ENCODE results near the gene ZBED5. TPM values are rescaled to one million over a fixed set of nuclear protein-coding genes. Genes with fewer than 3 reads are reported as not detected.
A peak's percentile ranks its signal among the peaks of the same experiment; 100 is the strongest.

Gene ZBED5
- total and polyA plus RNA-seq, 9 of the 15 experiments (the other 6 are each of a cell fraction or from before 2014, with no cell fraction given): 12.4 to 70.7 (median 26.8) TPM

- H3K27me3 ChIP-seq (ENCODE audit: control insufficient read depth in 2 of 2, insufficient read depth in 2 of 2, low read length in 2 of 2): no peaks in the 10 kb centered on the region
- ATAC-seq (peak; percentile 72), DNase-seq (ENCODE audit: extremely low read depth in 1 of 4, low spot score in 3 of 4) (peak in 1 of 4 experiments; percentile 30), FAIRE-seq (no peak)
- CTCF ChIA-PET (ENCODE audit: low intra/inter-chr PET ratio): no interaction called here
- BruUV-seq (replicated peaks): no TSS peak
- no peaks in the 10 kb centered on the region for H4K20me1 ChIP-seq (replicated peaks; ENCODE audit: control insufficient read depth, insufficient read depth, low read length)
- in situ Hi-C loops (cut with MboI) (no loop called here), intact Hi-C loops (cut with micrococcal nuclease) (no loop called here)
- no peaks in the 10 kb centered on the region for H3K9me1 ChIP-seq (ENCODE audit: control insufficient read depth, insufficient read depth, low read length)
- H2AFZ ChIP-seq (ENCODE audit: low read depth, low read length): peak overlapping the region; percentile 95
- H3K27ac ChIP-seq (ENCODE audit: extremely low read depth, low read depth, low read length): peak overlapping the region; percentile 3; the same call in 1 of the 3 replicates
- H3K79me2 ChIP-seq (ENCODE audit: control insufficient read depth, insufficient read depth, low read length): no peaks in the 10 kb centered on the region
- no peak overlapping the region for H3K4me3 ChIP-seq
- H3K4me2 ChIP-seq (ENCODE audit: insufficient read depth, low read length): peak overlapping the region; percentile 5; the same call in 1 of the 2 replicates
- no peaks in the 10 kb centered on the region for H3K9me3 ChIP-seq (replicated peaks; ENCODE audit: control insufficient read depth, insufficient read depth, low read depth, low read length)
- H3K36me3 ChIP-seq (ENCODE audit: control insufficient read depth, insufficient read depth, low read length): no peaks in the 10 kb centered on the region
- 0 out of 4 replicates have a peak overlapping the region, but pooled peaks of 1 of the 2 experiments have one; percentile 20 for H3K9ac ChIP-seq (ENCODE audit: insufficient read depth in 1 of 2, low read depth in 2 of 2, low read length in 2 of 2)
- peaks cover 0 to 26% of the 10 kb centered on the region in 2 experiments; a peak in 4 of 5 replicates for H3K4me1 ChIP-seq (replicated peaks in 1 of 2; ENCODE audit: control insufficient read depth in 2 of 2, insufficient read depth in 2 of 2, low read length in 2 of 2)
- WGBS (ENCODE audit: insufficient coverage, low coverage, missing lambda C conversion rate): 16% methylated on average over 3 of the region's 3 CpGs
- POLR2A ChIA-PET: interaction anchor here (2.2 kb wide), 1 partner anchor 16 kb away, joined by 15 read pairs; the partner anchor contains the start of gene EIF4G2
- TF ChIP-seq PHF8 (IDR thresholded peaks at IDR 0.05; ENCODE audit: borderline replicate concordance, low read length) (no peak), NCOR1 (IDR thresholded peaks at IDR 0.05) (no peak), ATF1 (CRISPR knock-in tag; IDR thresholded peaks at IDR 0.05) (no peak), ATF1 (tag; IDR thresholded peaks at IDR 0.05) (no peak), ZNF445 (CRISPR knock-in tag; IDR thresholded peaks at IDR 0.05; ENCODE audit: low read depth) (0 out of 2 replicates have a peak, but pooled peaks have one; percentile 33), ZBTB12 (CRISPR knock-in tag; IDR thresholded peaks at IDR 0.05) (no peak), STAT5B (CRISPR knock-in tag; IDR thresholded peaks at IDR 0.05) (no peak), ZBTB26 (CRISPR knock-in tag; IDR thresholded peaks at IDR 0.05) (peak; percentile 12; the same call in 1 of the 2 replicates)
- TF ChIP-seq, protein P1, sequence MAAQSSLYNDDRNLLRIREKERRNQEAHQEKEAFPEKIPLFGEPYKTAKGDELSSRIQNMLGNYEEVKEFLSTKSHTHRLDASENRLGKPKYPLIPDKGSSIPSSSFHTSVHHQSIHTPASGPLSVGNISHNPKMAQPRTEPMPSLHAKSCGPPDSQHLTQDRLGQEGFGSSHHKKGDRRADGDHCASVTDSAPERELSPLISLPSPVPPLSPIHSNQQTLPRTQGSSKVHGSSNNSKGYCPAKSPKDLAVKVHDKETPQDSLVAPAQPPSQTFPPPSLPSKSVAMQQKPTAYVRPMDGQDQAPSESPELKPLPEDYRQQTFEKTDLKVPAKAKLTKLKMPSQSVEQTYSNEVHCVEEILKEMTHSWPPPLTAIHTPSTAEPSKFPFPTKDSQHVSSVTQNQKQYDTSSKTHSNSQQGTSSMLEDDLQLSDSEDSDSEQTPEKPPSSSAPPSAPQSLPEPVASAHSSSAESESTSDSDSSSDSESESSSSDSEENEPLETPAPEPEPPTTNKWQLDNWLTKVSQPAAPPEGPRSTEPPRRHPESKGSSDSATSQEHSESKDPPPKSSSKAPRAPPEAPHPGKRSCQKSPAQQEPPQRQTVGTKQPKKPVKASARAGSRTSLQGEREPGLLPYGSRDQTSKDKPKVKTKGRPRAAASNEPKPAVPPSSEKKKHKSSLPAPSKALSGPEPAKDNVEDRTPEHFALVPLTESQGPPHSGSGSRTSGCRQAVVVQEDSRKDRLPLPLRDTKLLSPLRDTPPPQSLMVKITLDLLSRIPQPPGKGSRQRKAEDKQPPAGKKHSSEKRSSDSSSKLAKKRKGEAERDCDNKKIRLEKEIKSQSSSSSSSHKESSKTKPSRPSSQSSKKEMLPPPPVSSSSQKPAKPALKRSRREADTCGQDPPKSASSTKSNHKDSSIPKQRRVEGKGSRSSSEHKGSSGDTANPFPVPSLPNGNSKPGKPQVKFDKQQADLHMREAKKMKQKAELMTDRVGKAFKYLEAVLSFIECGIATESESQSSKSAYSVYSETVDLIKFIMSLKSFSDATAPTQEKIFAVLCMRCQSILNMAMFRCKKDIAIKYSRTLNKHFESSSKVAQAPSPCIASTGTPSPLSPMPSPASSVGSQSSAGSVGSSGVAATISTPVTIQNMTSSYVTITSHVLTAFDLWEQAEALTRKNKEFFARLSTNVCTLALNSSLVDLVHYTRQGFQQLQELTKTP (IDR thresholded peaks at IDR 0.05; ENCODE audit: low read depth in 1 of 2, partially characterized antibody in 2 of 2): no peak
- TF ChIP-seq, protein P2, sequence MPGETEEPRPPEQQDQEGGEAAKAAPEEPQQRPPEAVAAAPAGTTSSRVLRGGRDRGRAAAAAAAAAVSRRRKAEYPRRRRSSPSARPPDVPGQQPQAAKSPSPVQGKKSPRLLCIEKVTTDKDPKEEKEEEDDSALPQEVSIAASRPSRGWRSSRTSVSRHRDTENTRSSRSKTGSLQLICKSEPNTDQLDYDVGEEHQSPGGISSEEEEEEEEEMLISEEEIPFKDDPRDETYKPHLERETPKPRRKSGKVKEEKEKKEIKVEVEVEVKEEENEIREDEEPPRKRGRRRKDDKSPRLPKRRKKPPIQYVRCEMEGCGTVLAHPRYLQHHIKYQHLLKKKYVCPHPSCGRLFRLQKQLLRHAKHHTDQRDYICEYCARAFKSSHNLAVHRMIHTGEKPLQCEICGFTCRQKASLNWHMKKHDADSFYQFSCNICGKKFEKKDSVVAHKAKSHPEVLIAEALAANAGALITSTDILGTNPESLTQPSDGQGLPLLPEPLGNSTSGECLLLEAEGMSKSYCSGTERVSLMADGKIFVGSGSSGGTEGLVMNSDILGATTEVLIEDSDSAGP (CRISPR knock-in tag; IDR thresholded peaks at IDR 0.05): no peak
- TF ChIP-seq, protein P3, sequence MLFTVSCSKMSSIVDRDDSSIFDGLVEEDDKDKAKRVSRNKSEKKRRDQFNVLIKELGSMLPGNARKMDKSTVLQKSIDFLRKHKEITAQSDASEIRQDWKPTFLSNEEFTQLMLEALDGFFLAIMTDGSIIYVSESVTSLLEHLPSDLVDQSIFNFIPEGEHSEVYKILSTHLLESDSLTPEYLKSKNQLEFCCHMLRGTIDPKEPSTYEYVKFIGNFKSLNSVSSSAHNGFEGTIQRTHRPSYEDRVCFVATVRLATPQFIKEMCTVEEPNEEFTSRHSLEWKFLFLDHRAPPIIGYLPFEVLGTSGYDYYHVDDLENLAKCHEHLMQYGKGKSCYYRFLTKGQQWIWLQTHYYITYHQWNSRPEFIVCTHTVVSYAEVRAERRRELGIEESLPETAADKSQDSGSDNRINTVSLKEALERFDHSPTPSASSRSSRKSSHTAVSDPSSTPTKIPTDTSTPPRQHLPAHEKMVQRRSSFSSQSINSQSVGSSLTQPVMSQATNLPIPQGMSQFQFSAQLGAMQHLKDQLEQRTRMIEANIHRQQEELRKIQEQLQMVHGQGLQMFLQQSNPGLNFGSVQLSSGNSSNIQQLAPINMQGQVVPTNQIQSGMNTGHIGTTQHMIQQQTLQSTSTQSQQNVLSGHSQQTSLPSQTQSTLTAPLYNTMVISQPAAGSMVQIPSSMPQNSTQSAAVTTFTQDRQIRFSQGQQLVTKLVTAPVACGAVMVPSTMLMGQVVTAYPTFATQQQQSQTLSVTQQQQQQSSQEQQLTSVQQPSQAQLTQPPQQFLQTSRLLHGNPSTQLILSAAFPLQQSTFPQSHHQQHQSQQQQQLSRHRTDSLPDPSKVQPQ (CRISPR knock-in tag; IDR thresholded peaks at IDR 0.05; ENCODE audit: borderline replicate concordance): no peak
Observed at GRCh38 chr11:10824888-10825287, 33.0 kb downstream of the ZBED5 start.
